Right ventricle myocardium superior (tissue), 1 donor: ENCODE measurements around the gene UBE2E2. TPM values are rescaled to one million over a fixed set of nuclear protein-coding genes. Genes with fewer than 3 reads are reported as not detected.
A peak's percentile ranks its signal among the peaks of the same experiment; 100 is the strongest.

Source experiments
- ATAC-seq: fragments of 200-7000 bp; cut with Tn5 transposase; one replicate; pipeline ENCODE4 v1.9.1; 2020; ENCODE audit warnings: mild to moderate bottlenecking; ENCODE audit not compliant: poor library complexity
- DNase-seq: peaks from one replicate; pipeline ENCODE4 v3.0.0-alpha.2; 2020
- intact Hi-C: fragments of 100-400 bp; cut with DNase I; formaldehyde crosslinking; loops from one replicate; pipeline ENCODE4 v1.11.2; 2022
- total RNA-seq: library from RNA; stranded (reverse); fragmentation: NEBNext Ultra II Directional; extraction: Animal tissue kit (Norgen Biotek cat#: 25700); gene quantifications from one replicate; pipeline ENCODE4 v1.2.1, GENCODE V29; 2021
- donor health status: DM: no; HTN: yes; CAD: no; lungs with severe emphysema.

UBE2E2 gene
- total RNA-seq, 1 donor from 2014 or later = 37.4 TPM

DNA sequence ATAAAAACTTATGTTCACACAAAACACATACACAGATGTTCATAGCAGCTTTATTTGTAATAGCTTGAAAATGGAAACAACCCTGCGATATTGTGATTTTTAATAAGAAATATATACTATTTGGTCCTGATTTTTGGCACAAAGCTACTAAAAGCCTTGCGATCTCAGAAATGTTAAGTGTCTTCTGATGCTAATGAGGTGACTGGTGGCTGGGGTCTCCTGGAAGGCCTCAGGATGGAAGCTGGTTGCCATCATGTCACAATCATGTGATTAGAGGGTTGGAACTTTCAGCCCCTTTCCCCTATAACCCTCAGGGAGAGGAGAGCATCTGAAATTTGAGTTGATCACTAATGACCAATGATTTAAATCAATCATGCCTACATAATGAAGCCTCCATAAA, 324.2 kb downstream of the UBE2E2 start:
- intact Hi-C loops = no loop called here
- no peak for ATAC-seq
- DNase-seq = no peak

DNA sequence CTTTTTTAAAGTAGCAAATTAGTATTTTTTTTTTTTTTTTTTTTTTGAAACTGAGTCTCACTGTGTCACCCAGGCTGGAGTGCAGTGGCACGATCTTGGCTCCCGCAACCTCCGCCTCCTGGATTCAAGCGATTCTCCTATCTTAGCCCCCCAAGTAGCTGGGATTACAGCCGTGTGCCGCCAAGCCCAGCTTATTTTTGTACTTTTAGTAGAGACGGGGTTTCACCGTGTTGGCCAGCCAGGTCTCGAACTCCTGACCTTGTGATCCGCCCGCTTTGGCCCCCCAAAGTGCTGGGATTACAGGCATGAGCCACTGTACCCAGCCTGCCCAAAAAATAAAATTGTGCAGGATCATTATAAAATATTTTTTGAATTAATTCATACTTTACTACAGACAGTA, 330.5 kb downstream of the UBE2E2 start:
- intact Hi-C loops = no loop called here
- DNase-seq = peak; percentile 27
- no peak for ATAC-seq

DNA sequence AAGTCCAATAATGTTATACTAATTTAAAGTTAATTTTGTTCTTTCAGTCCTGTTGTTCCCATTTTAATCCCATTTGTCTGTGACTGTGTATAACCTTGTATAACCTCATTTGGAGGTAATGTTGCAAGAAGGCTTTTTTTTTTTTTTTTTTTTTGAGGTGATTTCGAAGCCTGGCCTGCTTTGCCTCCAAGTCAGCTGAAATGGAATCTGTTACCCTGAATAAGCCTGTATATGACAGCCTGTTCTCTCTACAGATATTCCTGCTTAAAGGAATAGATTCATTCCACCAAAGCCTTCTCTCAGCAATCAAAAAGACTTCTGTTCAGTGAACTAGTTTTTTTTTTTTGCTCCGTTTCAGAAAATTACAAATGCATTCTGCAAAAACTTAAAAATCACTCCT, 330.9 kb downstream of the UBE2E2 start:
- intact Hi-C loops = no loop called here
- DNase-seq = no peak
- ATAC-seq = no peak

DNA sequence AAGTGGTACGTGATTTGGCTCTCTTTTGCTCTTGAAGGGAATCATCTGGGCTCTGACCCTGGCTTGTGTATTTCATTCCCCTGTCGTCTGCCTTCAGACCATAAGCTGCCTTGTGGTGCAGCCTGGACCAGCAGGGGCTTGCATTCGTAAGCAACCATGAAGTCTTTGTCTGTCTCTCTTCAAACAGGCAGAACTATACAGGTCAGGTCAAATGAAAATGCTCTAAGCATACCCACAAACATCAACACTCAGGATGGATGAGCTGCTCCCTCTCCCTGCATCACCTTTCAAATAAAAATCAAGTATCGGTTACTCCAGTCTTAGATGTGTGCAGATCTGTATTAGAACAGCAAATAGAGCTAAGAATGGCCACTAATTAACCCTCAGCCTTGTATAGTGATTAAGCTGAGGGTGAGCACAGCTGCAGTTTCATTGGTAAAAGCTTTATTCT, 334.0 kb downstream of the UBE2E2 start:
- intact Hi-C loops = no loop called here
- DNase-seq (no peak), ATAC-seq (no peak)

DNA sequence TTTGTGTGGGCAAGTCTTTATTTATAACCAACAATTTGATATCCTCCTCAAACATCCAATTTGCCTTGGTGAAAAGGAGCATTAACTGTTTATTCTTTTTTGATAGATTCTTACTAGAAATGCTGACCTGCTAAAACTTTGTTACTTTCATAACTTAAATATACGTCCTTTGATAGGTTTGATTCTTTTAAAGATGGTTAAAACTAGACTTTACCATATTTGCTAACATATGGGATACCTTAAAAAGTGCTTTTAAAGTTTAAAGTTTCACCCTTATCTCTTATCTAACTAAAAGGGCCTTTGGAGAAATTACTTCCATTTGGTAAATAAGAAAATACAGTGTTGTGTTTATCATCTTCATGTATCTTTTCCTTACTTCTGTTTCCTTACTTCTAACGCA, 336.1 kb downstream of the UBE2E2 start:
- ATAC-seq (no peak), DNase-seq (no peak)
- intact Hi-C loops = no loop called here

DNA sequence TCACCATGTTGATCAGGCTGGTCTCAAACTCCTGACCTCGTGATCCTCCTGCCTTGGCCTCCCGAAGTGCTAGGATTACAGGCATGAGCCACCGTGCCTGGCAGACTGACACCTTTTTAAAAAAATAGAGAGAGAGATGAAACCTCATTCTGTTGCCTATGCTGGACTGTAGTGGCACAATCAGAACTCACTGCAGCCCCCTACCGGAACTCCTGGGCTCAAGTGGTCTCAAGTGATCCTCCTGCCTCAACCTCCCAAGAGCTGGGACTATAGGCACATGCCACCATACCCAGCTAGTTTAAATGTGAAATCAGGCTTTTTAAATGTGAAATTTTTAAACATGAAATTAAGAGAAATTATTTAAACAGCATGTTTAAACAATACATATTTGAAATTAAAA, 337.5 kb downstream of the UBE2E2 start:
- intact Hi-C loops = no loop called here
- no peak for ATAC-seq
- DNase-seq = no peak

DNA sequence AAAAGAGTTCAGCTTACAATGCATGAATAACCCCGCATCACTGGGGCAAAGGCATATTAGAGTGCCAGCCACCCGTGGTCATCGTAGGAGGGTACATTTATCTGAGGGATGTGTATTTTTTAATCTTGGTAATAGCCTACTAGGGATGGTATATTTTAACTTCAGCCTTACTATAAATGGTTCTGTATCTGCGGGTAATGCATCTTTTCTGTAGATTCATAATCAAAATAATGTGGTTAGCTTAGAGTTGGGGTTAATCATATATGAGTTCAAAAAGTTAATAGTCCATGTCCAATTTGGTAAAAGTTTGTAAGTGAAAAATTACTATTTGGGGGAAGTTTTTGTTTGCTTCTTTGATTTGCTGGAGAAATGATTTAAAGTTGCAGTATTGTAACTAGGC, 339.0 kb downstream of the UBE2E2 start:
- DNase-seq (no peak), ATAC-seq (no peak)
- intact Hi-C loops = no loop called here

DNA sequence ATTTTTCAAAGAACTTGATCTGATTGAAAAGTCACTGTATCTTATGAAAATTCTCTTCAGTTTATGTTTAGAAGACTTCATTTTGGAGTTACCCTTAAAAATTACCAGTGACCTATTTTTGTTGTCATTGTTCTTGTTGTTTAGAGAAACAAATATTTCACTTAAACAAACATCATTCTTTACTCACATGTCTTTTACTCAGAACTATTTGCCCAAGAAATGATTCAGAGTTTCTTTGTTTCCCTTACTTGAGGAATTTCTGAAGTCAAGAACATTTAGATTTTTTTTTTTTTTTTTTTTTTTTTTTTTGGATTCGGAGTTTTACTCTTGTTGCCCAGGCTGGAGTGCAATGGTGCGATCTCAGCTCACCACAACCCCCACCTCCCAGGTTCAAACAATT, 343.1 kb downstream of the UBE2E2 start:
- DNase-seq (no peak), ATAC-seq (no peak)
- intact Hi-C loops = no loop called here

DNA sequence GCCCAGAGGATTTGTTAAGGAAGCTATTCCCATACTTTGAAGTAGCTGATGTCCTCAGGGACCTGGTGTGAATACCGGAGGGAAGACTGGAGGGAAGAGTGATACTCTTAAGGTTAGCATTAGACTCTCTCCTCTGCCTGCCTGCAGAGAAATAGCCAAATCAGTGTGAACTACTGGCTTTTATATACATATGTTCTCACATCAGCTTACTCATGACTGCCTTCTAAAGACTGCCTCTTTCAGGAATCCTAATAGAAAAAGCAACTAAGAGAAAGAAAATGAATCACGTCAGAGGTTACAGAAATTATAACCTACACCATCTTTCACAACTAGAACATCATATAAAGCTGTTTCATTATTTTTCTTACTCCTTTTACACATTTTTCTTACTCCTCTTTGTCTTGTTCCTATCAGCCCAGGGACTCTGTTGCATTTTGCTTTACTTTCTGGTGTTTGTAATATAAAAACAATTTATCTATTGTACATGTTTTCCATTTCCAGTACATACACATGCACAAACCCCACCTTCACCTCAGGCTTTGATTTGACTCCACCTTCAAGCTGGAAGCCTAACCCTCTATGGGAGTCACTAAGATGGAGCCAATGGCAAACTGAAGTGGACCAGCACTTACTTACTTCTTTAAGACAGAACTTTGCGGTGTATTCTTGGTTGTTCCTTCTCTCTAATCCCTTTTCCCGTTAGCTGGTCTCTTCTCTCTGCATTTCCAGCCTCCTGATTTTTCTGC, 345.0 kb downstream of the UBE2E2 start:
- ATAC-seq = no peak
- no peak for DNase-seq
- intact Hi-C loops = no loop called here

DNA sequence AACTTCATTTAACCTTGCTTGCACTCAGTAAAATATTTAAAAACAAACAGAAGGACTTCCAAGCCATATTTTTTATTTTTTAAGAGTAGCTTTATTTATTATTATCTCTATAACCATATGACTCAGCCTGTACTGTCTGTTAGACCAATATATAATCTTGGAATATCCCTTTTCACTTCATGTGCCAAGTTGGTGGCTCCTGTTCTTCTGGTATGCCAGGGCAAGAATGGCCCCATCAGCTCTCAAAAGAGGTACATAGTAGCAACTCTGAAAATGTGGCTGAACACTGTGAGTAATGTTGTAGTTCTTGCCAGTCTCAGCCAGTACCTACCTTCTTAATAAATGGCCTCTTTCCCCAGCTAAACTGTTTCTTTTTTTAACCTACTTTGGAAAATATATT, 345.6 kb downstream of the UBE2E2 start:
- ATAC-seq (no peak), DNase-seq (no peak)
- intact Hi-C loops = no loop called here

DNA sequence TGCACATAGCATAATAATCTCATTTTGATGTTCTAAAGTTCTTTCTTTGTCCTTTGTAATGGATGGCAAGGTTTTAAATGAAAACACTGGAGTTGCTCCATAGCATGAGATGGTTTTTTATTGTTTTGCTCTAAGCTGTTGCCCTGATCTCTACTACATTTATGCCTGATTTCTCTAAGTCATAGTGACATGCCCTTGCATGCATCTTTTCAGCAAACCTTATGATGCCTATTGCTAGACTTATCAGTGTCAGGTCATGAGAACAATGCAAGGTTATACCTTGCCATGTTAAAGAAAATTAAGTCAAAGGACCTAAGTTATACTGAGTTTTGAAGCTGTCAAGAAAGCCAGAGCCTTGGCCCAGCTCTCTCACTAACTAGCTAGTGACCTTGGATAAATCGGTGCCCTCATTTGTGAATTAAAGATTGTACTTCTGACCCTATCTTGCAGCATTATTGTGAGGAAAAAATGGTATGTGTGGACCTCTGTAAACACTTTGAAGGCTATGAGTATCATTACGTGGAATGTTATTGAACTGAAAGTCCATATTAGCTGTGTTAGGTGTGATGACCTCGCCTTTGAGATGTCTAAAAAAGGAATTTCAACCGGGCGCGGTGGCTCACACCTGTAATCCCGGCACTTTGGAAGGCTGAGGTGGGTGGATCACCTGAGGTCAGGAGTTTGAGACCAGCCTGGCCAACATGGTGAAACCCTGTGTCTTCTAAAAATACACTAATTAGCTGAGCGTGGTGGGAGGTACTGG, 346.2 kb downstream of the UBE2E2 start:
- intact Hi-C loops = no loop called here
- no peak for DNase-seq
- ATAC-seq = no peak

DNA sequence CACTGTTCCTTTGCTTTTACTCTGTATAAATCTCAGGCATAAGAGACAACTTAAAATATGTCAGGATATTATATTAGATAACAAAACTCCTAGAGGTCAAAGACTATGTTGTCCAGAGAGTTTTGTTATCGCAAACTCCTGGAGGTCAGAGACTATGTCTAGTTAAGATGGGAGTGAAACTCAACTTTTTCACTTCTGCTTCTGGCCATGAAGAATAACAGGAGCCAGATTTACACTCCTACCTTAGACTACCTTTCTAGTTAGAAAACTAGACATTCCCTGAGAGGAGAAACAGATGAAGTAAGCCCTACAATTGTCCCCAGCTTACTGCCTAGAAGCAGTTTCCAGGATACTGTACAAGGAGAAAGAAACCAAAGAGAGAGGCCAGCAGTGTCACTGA, 347.3 kb downstream of the UBE2E2 start:
- ATAC-seq (no peak), DNase-seq (no peak)
- intact Hi-C loops = no loop called here

DNA sequence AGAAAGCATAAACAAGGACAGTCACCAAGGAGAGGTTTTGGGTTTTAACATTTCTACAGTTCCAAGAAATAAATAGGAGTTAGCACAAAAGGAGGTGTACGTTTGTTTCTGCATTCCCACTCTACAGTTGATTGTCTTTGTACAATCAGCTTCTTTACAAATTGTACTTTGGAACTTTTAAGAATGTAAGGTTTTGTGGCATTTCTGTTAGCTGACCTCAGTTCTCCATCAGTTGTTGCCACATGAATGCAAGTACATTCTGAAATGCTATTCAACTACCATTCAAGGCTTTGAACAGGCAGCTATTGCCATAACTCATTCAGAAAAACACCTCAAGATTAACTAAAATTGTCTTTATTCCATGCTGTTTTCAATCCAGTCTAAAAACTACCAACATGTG, 349.4 kb downstream of the UBE2E2 start:
- ATAC-seq = no peak
- no peak for DNase-seq
- intact Hi-C loops = no loop called here

DNA sequence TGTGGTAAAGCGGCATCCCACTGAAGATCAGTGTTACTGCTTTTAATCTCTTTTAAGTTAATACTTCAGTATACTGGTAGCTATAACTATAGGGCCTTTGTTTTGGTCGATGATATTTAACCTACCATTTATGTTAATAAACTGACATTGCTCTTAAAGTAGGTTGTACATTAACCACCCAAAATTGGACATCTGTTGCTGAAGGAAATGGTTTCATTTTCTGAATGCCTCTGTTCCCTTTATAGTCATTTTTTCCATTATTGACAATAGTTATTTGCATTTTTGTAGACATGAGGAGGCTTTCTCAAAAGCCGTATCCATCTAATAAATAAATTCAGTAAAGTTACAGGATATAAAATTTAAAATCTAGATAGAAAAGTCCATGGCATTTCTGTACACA, 350.2 kb downstream of the UBE2E2 start:
- no peak for DNase-seq
- ATAC-seq = no peak
- intact Hi-C loops = no loop called here

DNA sequence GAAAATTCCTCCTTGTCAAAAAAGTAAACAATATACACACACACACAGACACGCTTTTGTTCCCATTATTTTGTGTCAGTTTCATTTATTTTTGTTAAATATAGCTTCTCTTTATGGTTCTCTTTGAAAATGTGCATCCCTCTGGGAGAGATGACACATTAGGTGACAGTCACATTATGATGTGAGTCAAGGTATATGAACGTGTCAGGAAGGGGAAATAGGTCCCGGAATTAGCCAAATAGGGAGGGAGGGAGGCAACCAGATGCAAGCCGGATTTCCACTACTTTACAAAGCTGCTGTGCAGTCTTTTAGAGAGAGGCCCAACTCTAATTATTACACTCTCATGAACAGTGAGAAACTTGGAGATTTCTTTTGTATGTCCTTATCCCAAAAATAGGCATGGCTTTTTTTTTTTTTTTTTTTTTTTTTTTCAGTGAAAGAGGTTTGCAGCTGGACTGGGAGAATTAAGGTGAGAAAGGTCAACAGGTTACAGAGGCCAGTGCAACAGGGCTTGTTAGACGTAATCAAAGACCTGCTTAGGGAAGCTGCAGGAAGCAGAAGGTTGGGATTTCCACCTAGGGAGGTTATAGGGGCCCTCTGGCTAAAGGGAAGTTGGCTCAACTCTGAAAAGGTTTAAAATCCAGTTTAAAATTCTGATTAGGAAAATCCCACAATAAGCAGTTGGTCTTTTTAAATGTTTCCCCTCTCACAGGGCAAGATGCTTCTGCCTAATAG, 362.1 kb downstream of the UBE2E2 start:
- intact Hi-C loops = no loop called here
- ATAC-seq (no peak), DNase-seq (no peak)

DNA sequence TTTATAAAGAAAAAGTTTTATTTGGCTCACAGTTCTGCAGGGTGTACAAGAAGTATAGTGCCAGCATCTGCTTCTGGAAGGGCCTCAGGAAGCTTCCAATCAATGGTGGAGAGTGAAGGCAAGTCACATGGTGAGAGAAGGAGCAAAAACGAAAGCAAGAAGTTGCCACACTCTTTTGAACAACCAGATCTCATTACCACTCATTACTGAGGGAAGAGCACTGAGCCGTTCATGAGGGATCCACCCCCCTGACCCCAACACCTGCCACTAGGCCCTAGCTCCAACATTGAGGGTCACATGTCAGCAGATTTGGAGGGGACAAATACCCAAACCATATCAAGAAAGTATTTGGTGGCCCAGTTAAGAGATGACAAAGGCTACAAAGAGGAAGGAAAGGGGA, 363.4 kb downstream of the UBE2E2 start:
- intact Hi-C loops = no loop called here
- no peak for ATAC-seq
- DNase-seq = no peak

DNA sequence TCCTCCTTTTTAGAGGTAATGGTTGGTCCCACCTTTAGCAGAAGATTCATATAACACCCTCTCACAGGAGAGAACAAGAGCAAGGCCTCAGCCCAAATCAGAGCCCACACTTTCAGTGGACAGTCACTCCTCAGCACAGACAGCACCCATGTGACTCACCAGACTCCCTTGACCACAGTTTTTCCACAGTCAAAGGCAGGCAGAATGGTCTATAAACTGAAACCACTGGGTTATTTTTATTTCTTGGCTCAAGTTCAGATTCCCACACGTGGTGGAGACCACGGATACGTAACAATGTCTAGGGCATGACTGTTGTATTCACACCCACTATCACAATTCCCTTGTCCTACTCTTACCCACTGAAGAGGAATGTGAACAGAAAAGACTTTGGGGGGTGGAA, 364.8 kb downstream of the UBE2E2 start:
- intact Hi-C loops = no loop called here
- DNase-seq (no peak), ATAC-seq (peak; percentile 31)

DNA sequence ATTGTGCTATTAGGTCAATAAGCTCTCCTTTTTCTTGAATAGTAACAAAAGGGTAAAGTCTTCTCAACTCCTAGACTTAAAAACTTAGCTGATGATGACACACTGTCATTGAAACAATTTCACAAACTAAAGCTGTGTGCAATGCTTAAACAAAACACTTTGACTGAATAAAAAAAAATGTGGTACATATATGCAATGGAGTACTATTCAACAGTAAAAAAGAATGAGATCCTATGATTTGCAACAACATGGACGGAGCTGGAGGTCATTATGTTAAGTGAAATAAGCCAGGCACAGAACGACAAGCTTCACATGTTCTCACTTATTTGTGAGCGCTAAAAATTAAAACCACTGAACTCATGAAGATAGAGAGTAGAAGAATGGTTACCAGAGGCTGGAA, 370.7 kb downstream of the UBE2E2 start:
- intact Hi-C loops = no loop called here

DNA sequence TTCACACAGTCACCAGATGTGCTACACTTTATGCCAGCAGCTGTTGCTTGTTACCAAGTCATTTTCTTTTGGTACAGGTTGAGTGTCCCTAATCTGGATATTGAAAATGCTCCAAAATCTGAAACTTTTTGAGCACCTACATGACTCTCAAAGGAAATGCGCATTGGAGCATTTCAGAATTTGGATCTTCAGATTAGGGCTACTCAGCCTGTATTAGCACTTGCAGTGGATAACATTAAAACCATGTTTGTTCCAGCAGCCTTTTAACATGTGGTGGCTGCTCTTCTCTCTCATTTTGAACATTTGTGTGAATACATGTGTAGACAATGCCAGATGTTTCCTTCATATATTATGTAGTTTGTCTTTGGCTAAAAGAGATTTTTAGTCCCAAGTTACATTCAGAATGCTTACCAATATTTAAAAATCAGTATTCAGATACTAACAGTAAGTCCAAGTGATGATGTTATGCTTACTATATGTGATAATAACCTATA, 371.7 kb downstream of the UBE2E2 start:
- DNase-seq = no peak
- intact Hi-C loops = no loop called here
- no peak for ATAC-seq

More for the DNA sequence above, 370.7 kb downstream of the UBE2E2 start:
- no peak for ATAC-seq
- DNase-seq = no peak

DNA sequence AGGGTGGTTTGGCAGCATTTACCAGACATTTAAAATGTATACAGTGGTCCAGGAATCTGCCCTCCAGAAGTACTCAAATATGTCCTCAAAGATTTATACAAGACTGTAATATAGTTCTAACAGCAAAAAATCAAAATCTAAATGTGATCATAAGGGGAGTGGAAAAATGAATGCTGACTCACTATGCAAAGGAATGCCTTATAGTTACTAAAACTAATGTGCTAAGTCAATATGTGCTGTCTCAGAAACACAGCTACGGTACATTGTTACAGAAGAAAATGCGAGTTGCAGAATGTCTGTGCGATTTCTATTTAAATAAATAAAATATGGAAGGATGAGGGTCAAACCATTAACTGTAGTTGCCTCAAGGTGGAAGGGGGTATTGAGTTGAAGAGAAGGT, 372.6 kb downstream of the UBE2E2 start:
- no peak for DNase-seq

More for the DNA sequence above, 372.6 kb downstream of the UBE2E2 start:
- ATAC-seq = no peak
- intact Hi-C loops = no loop called here
